ENCODE measurements around the gene RHOH. TPM values are rescaled to one million over a fixed set of nuclear protein-coding genes. Genes with fewer than 3 reads are reported as not detected.
"Not testable (repeated sequence)": the region's sequence is repeated elsewhere in the genome, so short reads cannot be mapped to it uniquely, and the experiment has no call there.

Gene RHOH
- total RNA-seq, 1 donor from 2014 or later = not detected

GRCh38 chr4:40292313-40292759 is 95.5 kb downstream of the RHOH start:
- DNase-seq (ENCODE audit: low read depth, low spot score) = no peak

DNA sequence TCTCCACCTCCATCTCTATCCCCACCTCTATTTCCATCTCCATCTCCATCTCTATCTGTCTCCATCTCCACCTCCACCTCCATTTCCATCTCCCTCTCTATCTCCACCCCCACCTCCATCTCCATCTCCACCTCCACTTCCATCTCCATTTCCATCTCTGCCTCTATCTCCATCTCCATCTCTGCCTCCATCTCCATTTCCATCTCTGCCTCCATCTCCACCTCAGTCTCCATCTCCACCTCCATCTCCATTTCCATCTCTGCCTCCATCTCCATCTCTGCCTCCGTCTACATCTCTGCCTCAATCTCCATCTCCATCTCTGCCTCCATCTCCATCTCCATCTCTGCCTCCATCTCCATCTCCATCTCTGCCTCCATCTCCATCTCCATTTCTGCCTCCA is 97.5 kb downstream of the RHOH start:
- no peak for DNase-seq (ENCODE audit: low read depth, low spot score)

- not testable (repeated sequence) for DNase-seq (ENCODE audit: low read depth, low spot score)
These were observed 98.2 kb downstream of the RHOH start for GRCh38 chr4:40295030-40295429.

DNA sequence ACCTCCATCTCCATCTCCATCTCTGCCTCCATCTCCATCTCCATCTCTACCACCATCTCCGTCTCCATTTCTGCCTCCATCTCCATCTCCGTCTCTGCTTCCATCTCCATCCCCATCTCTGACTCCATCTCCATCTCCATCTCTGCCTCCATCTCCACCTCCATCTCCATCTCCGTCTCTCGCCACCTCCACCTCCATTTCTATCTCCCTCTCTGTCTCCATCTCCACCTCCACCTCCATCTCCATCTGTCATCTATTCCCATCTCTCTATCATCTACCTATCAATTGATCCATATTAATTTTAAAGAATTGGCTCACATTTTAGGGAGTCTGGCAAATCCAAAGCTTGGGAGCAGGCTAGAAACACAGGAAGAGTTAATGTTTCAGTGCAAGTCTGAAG is 98.7 kb downstream of the RHOH start:
- no peak for DNase-seq (ENCODE audit: low read depth, low spot score)

Other genes starting within 250 kb of the RHOH start
- gene PDS5A, start 219.1 kb upstream of the RHOH start, total RNA-seq = 62.8 and 82.1 TPM in 2 replicates
- 4.6 and 5.4 TPM in 2 replicates for gene N4BP2, start 140.2 kb upstream of the RHOH start, total RNA-seq
- not detected in 2 replicates for gene CHRNA9, start 138.3 kb downstream of the RHOH start, total RNA-seq